Hematopoietic multipotent progenitor cell treated with erythropoietin and hydrocortisone succinate and interleukin-3 and kit ligand, for 8 days (in vitro differentiated cells): ENCODE results near the gene OR10J5.
"Not testable (repeated sequence)": the region's sequence is repeated elsewhere in the genome, so short reads cannot be mapped to it uniquely, and the experiment has no call there.

Source experiments
- DNase-seq: peaks from one replicate; pipeline ENCODE4 v3.0.0-alpha.2; 2015

The OR10J5 gene, protein sequence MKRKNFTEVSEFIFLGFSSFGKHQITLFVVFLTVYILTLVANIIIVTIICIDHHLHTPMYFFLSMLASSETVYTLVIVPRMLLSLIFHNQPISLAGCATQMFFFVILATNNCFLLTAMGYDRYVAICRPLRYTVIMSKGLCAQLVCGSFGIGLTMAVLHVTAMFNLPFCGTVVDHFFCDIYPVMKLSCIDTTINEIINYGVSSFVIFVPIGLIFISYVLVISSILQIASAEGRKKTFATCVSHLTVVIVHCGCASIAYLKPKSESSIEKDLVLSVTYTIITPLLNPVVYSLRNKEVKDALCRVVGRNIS

GRCh38 chr1:159535907-159536306 is at the start of gene OR10J5:
Gene OR10J5, minus strand, starts transcription at chr1:159536007. Its CDS starts 0 bp downstream, at chr1:159536007.
- DNase-seq, result no peak

DNA sequence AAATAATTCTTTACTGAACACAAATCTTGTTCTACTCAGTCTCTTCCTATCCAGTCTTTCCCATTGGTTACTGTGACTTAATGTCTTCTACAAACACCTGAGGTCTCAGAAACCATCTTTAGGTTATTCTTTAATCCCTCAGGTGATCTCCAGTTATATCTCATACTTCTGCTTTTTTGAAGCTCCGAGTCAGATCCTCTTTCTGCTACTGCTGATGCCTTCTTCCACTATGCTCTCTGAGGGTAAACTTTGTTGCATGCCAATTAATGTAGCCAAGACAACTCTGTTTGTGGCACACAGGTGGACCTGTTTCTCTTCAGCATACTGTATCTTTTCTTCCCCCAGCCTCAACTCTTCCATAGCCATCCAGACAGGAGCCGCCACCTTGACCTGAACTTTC is 48.7 kb upstream of the OR10J5 start:
- DNase-seq, result no peak

DNA sequence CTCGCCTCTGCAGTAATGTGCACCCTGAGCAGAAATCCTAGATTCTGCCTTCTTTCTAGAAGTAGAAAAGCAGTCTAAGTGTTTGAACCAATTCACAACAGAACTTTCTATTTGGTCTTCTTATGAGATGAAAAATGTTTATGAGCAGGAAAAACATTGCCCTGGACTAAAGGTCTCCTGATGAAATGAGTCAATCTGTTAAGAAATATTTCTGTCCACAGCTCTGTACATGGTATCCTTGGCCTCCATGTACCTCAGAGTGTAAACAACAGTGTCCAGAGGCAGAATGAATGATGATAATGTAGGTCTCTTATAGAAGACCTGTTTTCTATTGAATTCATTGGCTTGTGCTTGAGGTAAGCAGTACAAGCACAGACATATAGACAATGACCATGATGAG is 45.6 kb upstream of the OR10J5 start:
- no peak for DNase-seq

DNA sequence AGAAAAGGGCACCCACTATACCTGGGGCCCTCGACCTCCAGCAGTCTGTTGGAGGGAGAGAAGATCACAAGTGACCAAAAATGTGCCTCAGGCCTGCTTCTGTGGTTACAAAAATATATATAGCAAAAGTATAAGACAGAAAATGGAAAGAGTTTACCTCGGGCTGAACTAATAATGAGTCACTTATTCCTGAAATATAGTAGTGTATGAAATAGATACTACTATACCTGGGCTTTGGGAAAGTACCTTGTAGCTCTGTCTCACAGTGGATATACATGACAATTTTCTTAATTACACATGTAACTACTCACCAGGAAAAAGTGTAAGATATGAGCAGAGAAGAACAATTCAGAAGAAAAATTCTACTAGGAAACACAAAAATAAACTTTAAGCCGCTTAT is 44.5 kb upstream of the OR10J5 start:
- no peak for DNase-seq

- no peak for DNase-seq
Observed at GRCh38 chr1:159577446-159577845, 41.6 kb upstream of the OR10J5 start.

- no peak for DNase-seq
Observed at GRCh38 chr1:159562680-159563079, 26.9 kb upstream of the OR10J5 start.

- no peak for DNase-seq
Observed at GRCh38 chr1:159561497-159561896, 25.7 kb upstream of the OR10J5 start.

- no peak for DNase-seq
Observed at GRCh38 chr1:159560599-159560998, 24.8 kb upstream of the OR10J5 start.

- no peak for DNase-seq
Observed at GRCh38 chr1:159556931-159557369, 21.1 kb upstream of the OR10J5 start.

- DNase-seq, result no peak
Observed at GRCh38 chr1:159554696-159555095, 18.9 kb upstream of the OR10J5 start.

GRCh38 chr1:159554261-159554660 is 18.5 kb upstream of the OR10J5 start:
- DNase-seq, result no peak

DNA sequence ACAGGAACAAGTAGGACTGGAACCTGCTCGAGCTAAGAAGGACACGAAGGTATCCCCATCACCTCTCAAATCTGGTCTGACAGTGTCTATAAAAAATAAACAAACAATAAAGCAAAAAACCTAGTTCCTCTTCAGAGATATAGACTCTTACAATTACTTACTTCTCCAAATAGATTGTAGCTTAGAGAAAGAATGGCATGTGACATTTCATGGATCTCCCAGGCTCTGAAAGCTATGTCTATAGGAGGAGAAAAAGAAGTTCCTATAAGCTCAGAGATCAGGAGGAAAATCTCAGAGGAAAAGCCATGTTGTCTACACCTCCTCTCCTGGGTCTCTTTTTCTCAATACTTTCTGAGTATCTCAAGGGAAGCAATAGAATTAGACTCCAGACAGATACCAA is 12.3 kb upstream of the OR10J5 start:
- no peak for DNase-seq

DNA sequence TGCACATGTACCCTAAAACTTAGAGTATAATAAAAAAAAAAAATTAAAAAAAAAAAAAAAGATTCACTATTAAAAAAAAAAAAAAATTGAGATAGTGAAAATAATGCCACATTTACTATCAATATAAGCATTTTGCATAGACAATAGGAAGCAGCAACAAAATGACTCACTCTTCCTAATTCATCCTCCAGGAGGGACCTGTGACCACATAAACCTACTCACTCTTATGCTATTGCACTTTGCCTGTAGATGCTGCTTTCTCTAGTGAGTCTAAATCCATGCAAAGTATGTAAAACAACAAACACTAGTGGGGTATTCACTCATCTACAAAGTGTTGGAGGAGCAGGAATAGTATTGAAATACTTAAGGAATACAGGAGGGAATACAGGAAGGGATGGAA is 2.9 kb downstream of the OR10J5 start:
- DNase-seq, result no peak

DNA sequence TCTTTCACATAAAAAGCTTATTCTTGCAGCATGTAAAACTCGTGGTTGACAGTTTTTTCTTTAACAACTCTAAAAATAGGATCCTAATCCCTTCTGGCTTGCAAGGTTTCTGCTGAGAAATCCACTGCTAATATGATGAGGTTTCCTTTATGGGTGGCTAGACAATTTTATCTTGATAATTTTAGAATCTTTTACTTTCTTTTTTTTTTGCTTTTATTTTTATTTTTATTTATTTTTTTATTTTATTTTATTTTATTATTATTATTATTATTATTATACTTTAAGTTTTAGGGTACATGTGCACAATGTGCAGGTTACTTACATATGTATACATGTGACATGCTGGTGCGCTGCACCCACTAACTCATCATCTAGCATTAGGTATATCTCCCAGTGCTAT is 11.0 kb downstream of the OR10J5 start:
- DNase-seq, result not testable (repeated sequence)

DNA sequence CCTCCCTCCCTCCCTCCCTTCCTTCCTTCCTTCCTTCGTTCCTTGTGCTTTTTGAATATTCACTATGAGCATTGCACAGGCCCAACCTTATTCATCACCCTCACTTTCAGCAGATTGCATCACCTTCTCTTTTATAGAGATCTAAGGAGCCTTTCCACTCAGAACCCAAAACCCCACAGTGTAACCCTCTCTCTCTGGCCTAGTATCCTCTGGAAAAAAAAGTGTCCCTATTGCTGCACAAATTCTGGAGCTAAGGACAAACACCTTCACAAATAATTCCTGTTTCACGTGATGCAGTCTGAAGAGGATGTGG is 25.6 kb downstream of the OR10J5 start:
- DNase-seq, result no peak

DNA sequence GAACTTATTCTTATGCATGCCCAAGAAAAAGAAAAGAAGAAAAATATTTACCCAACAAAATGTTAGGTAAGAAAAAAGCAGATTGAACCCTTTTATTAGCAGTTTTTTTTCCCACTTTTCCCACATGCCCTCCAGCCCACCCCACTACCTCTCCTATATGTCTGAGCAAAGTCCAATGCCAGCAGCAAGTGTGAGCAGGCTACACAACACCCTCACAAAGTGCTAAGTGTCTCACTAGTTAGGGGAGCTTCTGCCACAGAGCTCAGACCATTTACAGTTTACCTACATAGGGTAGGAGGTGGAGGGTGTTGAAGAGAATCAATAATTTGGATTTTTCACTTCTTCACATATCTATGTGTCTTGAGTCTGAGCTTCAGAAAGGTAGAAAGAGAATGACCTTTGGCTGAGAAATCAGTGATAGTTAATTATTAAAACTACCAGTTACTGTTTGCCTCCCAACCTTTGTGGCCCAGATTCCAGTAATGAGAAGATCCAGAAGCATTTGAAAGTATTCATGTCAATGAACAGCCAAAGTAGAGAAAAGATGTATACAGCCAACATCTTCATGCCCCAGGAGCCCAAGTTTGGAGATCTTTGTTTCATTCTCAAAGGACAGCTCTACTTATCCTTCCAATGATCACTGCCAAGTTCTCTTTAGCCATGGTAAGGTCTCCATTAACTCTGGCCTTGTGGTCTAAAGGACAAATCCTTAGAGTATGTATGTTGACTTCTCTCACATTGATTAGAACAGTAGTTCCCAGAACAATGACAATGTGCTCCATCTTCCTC is 26.2 kb downstream of the OR10J5 start:
- no peak for DNase-seq

GRCh38 chr1:159508951-159509350 is 26.9 kb downstream of the OR10J5 start:
- DNase-seq, result no peak

DNA sequence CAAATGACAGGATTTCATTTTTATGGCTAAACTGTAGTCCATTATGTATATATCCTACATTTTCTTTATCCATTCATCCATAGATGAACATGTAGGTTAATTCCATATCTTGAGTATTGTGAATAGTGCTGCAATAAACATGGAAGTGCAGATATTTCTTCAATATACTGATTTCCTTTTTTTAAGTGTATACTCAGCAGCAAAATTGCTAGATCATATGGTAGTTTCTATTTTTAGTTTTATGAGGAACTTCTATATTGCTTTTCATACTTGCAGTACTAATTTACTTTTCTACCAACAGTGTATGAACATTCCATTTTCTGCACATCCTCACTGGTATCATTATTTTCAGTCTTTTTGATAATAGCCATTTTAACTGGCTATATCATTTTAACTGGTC is 30.1 kb downstream of the OR10J5 start:
- no peak for DNase-seq

DNA sequence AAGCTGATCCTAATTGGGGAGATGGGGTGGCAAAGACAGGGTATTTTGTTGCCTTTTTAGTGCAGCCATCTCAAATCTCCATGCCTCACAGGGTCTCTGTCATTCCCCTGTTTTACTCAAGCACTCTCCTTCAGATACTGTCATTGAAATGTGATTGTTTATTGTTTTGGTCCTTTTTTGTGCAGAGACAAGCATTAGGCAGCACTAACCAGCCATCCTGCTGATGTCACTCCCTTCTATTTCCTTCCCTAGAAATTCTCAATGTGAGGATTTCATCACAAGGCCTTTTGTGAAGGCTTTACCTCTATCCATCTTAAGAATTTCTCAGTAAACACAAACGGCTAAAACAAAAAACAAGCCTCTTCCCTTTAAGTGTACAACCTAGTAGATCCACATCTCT is 34.7 kb downstream of the OR10J5 start:
- no peak for DNase-seq

GRCh38 chr1:159494513-159495210 is 41.1 kb downstream of the OR10J5 start:
- not testable (repeated sequence) for DNase-seq

- no peak for DNase-seq
Observed at GRCh38 chr1:159493354-159493753, 42.5 kb downstream of the OR10J5 start.

DNA sequence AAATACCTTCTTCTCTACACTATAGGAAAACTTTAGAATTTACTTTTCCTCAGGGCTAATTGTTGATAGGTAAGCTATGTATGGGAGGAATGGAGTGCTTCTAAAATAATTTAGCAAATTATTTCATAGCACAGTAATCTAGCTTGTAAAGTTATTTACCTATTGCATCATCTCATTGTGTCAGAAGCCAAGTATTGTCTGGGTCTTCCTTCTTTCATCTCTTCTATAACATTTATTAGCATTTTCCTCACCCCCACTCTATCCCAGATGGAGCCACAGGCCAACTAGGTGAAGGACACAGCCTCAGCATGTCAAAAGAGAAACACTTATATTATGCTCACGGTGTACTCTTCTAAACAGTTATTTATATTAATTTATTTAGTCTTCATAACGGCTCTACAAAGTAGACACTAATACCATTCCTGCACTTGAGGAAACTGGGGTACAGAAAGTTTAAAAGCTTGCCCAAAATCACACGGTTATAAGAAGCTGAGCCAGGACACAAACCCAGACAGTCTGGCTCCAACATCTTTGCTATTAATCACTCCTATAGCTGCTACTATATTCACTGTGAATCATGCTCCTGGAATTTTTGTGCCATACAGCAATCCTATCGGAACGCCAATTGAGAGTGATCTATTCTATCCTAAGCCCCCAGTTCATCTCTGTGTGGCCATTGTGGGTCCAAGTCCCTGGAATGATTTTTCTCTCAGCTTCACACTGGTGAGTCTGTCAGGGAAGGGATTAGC is 43.1 kb downstream of the OR10J5 start:
- no peak for DNase-seq
